KMS-11 (cell line): ENCODE data around the gene TLCD3B.

Experiments used
- H2AFZ ChIP-seq: fragments of 200-600 bp; sonication (generic); 2 replicates; pipeline ENCODE4 v1.6.1; 2016; ENCODE audit warnings: antibody characterized with exemption, mixed run types, low read depth
- H3K27ac ChIP-seq: fragments of 200-600 bp; sonication (generic); 2 replicates; pipeline ENCODE4 v1.6.1; 2016; ENCODE audit warnings: mild to moderate bottlenecking, mixed run types
- H3K27me3 ChIP-seq: fragments of 200-600 bp; sonication (generic); 2 replicates; pipeline ENCODE4 v1.6.1; 2017; ENCODE audit warnings: mild to moderate bottlenecking, low read depth, mixed run types, moderate library complexity; ENCODE audit not compliant: insufficient read depth
- H3K36me3 ChIP-seq: fragments of 200-600 bp; sonication (generic); 2 replicates; pipeline ENCODE4 v1.6.1; 2017; ENCODE audit warnings: mild to moderate bottlenecking, mixed run types; ENCODE audit not compliant: insufficient read depth
- H3K4me1 ChIP-seq: fragments of 200-600 bp; sonication (generic); 2 replicates; pipeline ENCODE4 v1.6.1; 2016; ENCODE audit warnings: mild to moderate bottlenecking, low read depth, mixed run types; ENCODE audit not compliant: poor library complexity, severe bottlenecking
- H3K4me2 ChIP-seq: fragments of 200-600 bp; sonication (generic); 2 replicates; pipeline ENCODE4 v1.7.0; 2016; ENCODE audit warnings: mild to moderate bottlenecking, mixed run types
- H3K4me3 ChIP-seq: fragments of 200-600 bp; sonication (generic); IDR thresholded peaks from 2 replicates; pipeline ENCODE4 v1.6.1; 2017; ENCODE audit warnings: low read depth, low read length, mixed read lengths; ENCODE audit not compliant: insufficient read depth
- H3K79me2 ChIP-seq: fragments of 200-600 bp; sonication (generic); 2 replicates; pipeline ENCODE4 v1.6.1; 2016; ENCODE audit warnings: low read depth, mixed run types; ENCODE audit not compliant: insufficient read depth
- H3K9ac ChIP-seq: fragments of 200-600 bp; sonication (generic); 2 replicates; pipeline ENCODE4 v1.6.1; 2016; ENCODE audit warnings: mild to moderate bottlenecking, mixed run types
- H4K20me1 ChIP-seq: fragments of 200-600 bp; sonication (generic); 2 replicates; pipeline ENCODE4 v1.6.1; 2016; ENCODE audit warnings: mild to moderate bottlenecking, mixed run types; ENCODE audit not compliant: insufficient read depth
- TF ChIP-seq, protein P1 (sequence below): fragments of 200-600 bp; sonication (generic); conservative IDR thresholded peaks from 2 replicates; pipeline ENCODE4 v1.6.1; 2017; ENCODE audit warnings: low read depth, mild to moderate bottlenecking, antibody characterized with exemption, low read length, moderate library complexity, mixed read lengths

The TLCD3B gene

GRCh38 chr16:29984137-29984763, 46.8 kb downstream of the TLCD3B start:
- H4K20me1 ChIP-seq: no peaks in the 10 kb centered on the region
- H2AFZ ChIP-seq: no peak overlapping the region
- H3K9ac ChIP-seq: no peak overlapping the region
- no peaks in the 10 kb centered on the region for H3K4me1 ChIP-seq
- TF ChIP-seq, protein P1, sequence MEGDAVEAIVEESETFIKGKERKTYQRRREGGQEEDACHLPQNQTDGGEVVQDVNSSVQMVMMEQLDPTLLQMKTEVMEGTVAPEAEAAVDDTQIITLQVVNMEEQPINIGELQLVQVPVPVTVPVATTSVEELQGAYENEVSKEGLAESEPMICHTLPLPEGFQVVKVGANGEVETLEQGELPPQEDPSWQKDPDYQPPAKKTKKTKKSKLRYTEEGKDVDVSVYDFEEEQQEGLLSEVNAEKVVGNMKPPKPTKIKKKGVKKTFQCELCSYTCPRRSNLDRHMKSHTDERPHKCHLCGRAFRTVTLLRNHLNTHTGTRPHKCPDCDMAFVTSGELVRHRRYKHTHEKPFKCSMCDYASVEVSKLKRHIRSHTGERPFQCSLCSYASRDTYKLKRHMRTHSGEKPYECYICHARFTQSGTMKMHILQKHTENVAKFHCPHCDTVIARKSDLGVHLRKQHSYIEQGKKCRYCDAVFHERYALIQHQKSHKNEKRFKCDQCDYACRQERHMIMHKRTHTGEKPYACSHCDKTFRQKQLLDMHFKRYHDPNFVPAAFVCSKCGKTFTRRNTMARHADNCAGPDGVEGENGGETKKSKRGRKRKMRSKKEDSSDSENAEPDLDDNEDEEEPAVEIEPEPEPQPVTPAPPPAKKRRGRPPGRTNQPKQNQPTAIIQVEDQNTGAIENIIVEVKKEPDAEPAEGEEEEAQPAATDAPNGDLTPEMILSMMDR: no peak
- no peak overlapping the region for H3K4me2 ChIP-seq
- H3K79me2 ChIP-seq: no peaks in the 10 kb centered on the region
- H3K27ac ChIP-seq: no peak overlapping the region
- H3K36me3 ChIP-seq: no peaks in the 10 kb centered on the region
- H3K4me3 ChIP-seq: no peak overlapping the region
- no peaks in the 10 kb centered on the region for H3K27me3 ChIP-seq

DNA sequence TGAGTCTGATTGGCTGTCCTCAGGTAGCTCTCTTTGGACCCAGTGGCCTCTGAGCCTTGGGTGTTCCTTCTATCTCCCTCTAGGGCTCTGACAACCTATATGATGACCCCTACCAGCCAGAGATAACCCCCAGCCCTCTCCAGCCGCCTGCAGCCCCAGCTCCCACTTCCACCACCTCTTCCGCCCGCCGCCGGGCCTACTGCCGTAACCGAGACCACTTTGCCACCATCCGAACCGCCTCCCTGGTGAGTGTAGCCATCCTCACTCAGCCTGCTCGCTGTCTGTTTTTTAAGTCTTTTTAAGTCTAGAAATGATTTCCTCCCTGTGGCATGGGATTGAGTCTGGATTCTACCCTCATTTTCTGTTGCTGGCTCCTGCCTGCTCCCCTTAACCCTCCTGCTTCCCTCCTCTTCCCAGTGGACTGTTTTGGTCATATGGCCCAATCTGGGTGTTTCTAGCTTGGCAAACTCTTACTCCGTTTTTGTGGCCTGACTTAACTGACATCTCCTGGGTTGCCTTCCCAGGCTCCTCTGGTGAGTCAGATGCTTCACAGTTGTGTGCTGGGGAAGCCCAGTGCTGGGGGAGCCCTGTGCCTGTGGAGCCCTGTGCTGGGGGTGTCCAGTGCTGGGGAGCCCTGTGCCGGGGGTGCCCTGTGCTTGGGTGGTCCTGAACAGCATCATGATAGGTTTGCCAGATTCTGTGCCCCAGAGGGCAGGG, 47.5 kb downstream of the TLCD3B start:
- no peaks in the 10 kb centered on the region for H3K4me1 ChIP-seq
- H3K9ac ChIP-seq: no peak overlapping the region
- no peak overlapping the region for H3K4me3 ChIP-seq
- H3K27me3 ChIP-seq: no peaks in the 10 kb centered on the region
- no peaks in the 10 kb centered on the region for H4K20me1 ChIP-seq
- no peak overlapping the region for H3K27ac ChIP-seq
- TF ChIP-seq, protein P1: no peak
- H2AFZ ChIP-seq: no peak overlapping the region
- no peaks in the 10 kb centered on the region for H3K79me2 ChIP-seq
- H3K4me2 ChIP-seq: no peak overlapping the region
- H3K36me3 ChIP-seq: no peaks in the 10 kb centered on the region; the same call in 1 of the 2 replicates

DNA sequence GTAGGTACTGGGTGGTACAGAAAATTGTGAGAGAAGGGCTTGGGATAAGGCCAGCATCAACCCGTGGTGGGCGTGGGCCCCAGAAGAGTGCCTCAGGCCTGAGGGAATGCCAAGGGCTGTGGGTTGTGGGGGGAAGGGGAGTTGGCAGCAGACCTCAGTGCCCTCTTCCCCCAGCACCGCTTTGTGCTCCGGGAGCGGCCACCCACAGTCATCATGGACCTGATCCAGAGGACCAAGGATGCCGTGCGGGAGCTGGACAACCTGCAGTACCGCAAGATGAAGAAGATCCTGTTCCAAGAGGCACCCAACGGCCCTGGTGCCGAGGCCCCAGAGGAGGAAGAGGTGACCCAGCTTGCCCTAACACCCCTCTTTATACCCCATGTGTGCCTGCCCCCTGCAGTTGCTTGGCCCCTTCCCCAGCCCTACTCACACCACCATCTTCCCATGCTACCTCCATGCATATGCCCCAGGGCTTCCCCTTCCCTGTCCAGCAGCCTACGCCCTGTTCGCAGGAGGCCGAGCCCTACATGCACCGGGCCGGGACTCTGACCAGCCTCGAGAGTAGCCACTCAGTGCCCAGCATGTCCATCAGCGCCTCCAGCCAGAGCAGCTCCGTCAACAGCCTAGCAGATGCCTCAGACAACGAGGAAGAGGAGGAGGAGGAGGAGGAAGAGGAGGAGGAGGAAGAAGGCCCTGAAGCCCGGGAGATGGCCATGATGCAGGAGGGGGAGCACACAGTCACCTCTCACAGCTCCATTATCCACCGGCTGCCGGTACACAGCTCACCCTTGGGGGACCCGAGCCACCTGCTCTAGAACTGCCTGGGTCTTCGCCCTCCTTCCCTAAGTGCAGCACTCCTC, 48.3 kb downstream of the TLCD3B start:
- Histone ChIP-seq H2AFZ (no peak overlapping the region), H3K79me2 (no peaks in the 10 kb centered on the region), H4K20me1 (no peaks in the 10 kb centered on the region), H3K4me1 (no peaks in the 10 kb centered on the region), H3K4me2 (no peak overlapping the region), H3K27ac (no peak overlapping the region), H3K4me3 (no peak overlapping the region), H3K27me3 (no peaks in the 10 kb centered on the region), H3K36me3 (no peaks in the 10 kb centered on the region; the same call in 1 of the 2 replicates), H3K9ac (no peak overlapping the region)
- TF ChIP-seq, protein P1: no peak

DNA sequence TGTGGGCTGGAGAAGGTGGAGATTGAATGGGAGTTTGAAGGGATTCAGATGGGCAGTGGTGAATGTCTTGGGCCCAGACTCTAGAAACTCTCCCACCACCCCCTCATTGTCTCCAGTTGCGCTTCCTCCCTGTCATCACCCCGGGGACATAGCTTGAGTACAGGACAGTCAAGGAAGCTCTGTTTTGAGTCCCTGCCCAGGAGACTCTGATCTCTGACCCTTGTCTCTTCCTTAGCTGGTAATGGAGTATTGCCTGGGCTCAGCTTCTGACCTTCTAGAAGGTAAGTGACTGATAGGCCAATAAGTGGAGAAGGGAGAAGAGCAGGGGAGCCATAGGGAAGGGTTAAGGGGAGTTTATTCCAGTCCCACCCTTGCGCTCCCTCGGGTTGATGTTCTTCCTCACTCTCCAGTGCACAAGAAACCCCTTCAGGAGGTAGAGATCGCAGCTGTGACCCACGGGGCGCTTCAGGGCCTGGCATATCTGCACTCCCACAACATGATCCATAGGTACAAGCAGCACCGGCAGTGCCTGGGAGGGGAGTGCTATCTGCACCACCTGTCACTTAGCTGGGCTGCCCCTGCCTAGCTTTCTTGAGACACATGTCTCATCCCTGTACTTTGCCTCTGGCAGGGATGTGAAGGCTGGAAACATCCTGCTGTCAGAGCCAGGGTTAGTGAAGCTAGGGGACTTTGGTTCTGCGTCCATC, 52.4 kb downstream of the TLCD3B start:
- H3K4me3 ChIP-seq: no peak overlapping the region
- TF ChIP-seq, protein P1: no peak
- H3K27me3 ChIP-seq: no peaks in the 10 kb centered on the region
- peaks cover 18% of the 10 kb centered on the region for H3K4me1 ChIP-seq
- no peak overlapping the region for H3K27ac ChIP-seq
- no peak overlapping the region for H3K4me2 ChIP-seq
- H3K9ac ChIP-seq: no peak overlapping the region
- H2AFZ ChIP-seq: no peak overlapping the region
- no peaks in the 10 kb centered on the region; the same call in 1 of the 2 replicates for H3K36me3 ChIP-seq
- peaks cover 25% of the 10 kb centered on the region for H3K79me2 ChIP-seq
- H4K20me1 ChIP-seq: no peaks in the 10 kb centered on the region
